NCI-H2107 treated with DMSO at 0.1 percent for 48 hours (cell line): ENCODE data around the gene SCLY.

Source experiments
- DNase-seq: peaks from one replicate; lab custom pipeline; 2025; ENCODE audit not compliant: unreplicated experiment; lab: John Stamatoyannopoulos, UW

SCLY gene

DNA sequence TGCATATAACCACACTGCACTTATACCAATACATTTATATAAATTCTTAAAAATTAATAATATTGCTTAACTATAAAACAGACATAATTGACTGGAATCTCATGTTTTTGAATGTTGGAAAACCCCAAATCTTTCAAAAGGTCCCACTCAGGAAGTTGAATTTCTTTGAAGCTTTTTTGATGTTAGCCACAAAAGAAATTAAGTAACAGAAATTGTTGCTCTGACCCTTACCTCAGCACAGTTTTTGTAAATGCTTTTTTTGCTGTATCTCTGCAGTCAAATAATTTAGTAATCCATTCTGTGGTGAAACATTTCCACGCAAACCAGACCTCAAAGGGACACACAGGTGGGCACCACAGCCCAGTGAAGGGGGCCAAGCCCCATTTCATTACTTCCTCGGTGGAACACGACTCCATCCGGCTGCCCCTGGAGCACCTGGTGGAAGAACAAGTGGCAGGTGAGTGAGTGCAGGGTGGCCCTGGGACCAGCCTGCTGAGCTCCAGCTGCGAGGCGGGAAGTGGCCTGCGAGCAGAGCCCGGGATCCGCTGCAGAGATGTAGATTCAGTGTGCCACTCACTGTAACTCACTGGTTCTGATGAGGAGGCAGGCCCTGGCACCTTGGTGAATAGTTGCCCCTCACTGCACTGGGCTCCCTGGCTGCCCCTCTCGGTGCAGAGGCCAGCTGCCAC lies 8.4 kb downstream of the SCLY start:
- no peak for DNase-seq

DNA sequence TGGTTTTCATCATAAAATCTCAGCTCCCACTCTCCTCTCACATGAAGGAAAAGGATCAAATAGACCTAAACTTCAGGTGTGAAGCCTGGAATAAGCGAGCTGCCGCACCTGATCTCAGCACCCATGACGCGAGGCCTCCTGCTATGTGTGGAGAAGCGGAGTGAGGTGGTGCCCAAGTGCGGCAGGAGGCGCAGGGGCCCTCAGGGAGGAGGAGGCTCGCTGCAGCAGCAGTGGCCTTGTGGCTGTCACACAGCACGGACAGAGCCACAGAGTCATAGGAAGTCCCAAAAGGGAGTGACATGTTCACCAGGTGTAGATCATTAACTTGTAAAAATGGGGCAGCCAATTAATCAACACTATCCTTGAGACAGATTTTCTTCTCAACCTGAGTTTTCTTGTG lies 9.1 kb downstream of the SCLY start:
- DNase-seq: no peak

DNA sequence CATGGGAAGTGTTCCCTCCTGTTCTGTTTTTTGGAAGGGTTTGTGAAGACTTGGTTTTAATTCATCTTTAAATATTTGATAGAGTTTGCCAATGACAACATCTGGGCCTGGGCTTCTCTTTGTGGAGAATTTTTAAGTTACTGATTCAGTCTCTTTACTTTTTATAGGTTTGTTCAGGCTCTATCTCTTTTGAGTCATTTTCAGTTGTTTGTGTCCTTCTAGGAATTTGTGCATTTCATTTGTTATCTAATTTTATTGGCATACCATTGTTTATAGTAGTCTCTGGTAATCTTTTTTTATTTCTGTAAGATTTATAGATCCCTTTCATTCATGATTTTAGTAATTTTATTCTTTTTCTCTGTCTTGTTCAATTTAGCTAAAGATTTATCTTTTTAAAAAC lies 14.6 kb downstream of the SCLY start:
- DNase-seq: no peak

DNA sequence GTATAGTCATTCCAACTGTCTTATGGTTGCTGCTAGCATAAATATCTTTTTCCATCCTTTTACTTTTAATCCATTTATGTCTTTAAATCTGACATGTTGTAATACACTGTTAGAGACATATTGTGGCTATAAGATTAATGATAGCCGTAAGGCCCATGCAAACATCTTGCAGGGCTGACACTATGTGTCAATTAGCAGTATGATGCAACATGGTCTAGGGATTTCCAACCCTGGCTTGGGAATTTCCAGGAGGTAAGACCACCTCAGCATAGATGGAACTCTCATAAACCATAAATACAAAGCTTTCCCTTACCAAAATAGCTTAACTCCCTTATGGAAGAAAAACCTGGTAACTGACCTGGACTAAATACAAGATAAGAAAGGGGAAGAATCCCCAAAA lies 16.5 kb downstream of the SCLY start:
- DNase-seq: no peak

DNA sequence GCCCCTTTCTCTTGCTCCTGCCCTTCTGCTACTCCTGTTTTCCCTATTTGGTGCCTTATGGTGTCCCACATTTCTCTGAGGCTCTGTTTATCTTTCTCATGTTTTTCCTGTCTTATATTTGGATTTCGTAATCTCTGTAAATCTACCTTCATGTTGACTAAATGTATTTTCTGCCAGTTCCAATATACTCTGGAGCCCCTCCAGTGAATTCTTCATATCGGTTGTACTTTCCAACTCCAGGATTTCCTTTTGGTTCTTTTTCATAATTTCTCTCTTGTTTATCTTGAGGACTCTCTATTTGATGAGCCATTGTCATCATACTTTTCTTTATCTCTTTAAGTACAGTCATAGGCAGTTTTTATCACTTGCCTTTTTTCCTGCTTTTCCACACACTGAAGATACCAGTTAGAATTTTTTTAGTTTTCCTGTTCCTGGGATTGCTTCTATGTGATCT lies 19.1 kb downstream of the SCLY start:
- DNase-seq: no peak

DNA sequence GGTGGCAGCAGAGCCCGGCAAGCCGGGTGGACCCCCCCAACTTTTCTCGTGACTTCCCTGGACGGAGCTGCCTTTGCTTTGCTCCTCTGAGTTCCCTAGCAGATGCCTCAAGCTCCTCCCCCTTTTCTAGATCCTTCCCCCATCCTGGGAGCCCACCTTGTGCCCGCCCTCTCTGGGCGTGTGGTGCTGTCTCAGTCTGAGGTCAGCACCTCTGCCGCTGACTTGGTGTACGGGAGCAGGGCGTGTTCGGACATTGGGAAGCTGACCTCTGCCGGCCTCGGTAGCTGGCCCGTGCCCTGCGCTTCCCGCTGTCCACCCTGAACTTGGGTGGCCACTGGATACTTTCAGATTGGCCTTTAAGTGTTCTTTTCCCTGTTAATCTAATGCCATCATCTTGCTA lies 19.7 kb downstream of the SCLY start:
- DNase-seq: no peak

DNA sequence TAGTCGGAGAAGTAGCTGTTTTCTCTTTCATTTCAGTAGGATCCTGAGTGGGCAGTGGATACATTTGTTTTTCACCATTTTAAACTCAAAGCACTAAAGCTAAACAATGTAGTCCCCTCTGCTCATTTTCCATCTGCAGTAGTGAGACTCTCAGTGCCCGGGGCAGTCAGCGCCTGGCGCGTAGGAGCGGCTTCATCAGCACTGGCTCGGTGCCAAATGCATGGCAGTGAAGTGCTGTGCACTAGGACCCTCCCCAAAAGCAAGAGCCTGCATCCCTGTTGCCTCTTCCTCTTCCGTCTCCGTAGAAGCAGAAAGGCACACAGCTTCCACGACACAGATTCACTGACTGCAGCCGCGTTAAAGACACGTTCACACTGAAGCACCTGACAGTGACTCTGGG lies 20.3 kb downstream of the SCLY start:
- no peak for DNase-seq

DNA sequence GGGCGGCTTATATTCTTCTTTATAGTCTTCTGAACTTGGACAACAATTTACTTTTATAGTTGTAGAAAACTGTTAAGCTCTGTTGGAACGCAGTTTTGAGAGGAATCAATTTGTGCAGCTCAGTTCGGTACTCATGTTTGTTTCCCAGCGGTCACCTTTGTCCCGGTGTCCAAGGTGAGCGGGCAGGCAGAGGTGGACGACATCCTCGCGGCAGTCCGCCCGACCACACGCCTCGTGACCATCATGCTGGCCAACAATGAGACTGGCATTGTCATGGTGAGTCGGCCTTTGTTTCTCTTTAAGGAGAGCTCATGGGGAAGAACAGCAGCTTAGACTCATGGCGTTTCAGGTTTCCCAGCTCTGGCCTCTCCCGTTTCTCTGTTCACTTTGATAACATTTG lies 20.8 kb downstream of the SCLY start:
- no peak for DNase-seq

DNA sequence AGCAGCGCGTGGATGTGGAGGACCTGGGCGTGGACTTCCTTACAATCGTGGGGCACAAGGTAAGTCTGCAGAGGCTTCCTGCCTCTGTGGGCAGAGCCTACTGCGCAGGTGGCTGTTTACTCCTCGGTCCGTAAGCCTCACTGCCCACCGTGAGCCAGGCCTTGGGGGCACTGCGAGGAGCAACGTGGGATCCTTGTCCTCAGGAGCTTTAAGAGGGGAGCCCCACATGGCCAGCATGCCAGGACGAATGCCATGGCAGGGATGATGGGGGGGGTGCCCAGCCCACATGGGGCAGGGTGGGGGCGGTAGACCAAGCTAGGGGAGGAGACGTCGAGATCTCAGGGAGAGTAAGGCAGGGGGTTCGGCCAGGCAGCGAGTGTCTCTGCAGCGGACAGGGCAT lies 21.4 kb downstream of the SCLY start:
- no peak for DNase-seq

DNA sequence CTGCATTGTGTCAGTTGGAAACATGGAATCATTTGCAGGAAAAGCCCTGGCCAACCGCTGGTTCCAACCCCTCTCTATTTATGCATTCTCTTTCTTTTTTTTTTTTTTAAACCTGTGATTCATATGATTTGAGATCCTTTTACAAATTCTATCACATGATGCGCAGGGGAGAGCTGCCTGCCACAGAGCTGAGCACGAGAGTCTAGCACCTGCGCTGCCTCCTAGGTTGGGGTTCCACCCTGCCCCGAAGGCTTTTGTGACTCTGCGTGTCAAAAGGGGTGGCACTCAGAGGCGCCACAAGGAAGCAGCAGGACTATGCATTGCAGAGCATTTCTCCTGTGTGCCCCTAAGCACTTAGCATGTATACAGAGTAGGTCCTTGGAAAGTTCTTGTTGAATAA lies 22.0 kb downstream of the SCLY start:
- DNase-seq: no peak

DNA sequence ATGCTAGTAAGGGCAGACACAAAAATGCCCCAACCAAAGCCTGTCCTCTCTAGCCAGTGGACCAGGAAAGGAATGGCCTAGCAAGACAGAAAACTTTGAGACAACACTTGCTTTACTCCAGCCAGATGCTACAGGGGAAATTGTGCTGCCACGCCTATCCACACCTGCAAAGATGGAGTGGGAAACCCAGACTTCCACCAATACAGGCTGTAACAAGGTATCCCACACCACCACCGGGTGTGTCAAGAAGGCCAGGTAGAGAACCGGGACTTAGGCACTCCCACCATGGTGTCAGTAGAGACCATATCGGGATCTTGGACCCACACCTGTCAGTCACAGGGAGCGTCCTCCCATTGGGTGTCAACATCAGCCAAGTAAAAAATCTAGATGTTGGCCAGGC lies 23.1 kb downstream of the SCLY start:
- no peak for DNase-seq

DNA sequence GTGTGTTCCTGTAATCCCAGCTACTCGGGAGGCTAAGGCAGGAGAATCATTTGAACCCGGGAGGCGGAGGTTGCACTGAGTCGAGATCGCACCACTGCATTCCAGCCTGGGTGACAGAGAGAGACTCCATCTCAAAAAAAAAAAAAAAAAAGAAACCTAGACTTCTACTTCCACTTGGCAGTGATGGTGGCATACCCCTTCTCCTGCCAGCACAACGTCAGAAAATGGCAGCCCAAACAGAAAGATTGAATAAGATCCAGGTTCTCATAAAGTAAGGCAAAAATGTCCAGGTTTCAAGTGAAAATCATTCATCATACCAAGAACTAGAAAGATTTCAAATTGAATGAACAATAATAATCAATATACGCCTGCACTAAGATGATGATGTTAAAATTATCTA lies 24.0 kb downstream of the SCLY start:
- DNase-seq: no peak

DNA sequence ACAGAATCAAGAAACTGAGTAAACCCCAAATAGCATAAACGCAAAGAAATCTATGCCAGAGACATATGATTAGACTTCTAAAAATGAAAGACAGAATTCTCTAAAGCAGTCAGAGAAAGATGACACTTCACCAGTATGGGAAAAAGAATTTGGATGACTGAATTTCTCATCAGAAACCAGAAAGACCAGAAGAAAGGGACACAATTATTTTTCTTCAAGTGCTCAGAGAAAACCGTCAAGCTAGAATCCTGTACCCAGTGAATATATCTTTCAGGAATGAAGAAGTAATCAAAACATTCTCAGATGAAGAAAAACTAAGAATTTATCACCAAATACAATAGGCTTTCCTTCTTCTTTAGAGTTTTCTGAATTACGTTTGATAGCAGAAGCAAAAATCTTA lies 25.1 kb downstream of the SCLY start:
- DNase-seq: no peak

DNA sequence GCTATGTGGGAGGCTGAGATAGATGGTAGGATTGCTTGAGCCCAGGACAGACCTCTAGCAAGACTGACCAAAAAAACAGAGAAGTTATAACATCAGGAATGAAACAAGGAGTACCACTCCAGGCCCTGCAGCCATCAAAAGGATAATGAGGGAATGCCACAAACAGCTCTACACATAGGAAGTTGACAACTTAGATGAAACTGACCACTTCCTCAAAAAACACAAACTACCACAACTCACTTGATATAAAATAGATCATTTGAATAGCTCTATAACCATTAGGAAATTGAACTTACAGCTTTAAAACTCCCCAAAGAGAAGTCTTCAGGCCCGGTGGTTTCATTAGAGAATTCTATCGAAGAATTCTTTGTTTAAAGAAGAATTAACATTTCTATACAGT lies 26.4 kb downstream of the SCLY start:
- DNase-seq: no peak

DNA sequence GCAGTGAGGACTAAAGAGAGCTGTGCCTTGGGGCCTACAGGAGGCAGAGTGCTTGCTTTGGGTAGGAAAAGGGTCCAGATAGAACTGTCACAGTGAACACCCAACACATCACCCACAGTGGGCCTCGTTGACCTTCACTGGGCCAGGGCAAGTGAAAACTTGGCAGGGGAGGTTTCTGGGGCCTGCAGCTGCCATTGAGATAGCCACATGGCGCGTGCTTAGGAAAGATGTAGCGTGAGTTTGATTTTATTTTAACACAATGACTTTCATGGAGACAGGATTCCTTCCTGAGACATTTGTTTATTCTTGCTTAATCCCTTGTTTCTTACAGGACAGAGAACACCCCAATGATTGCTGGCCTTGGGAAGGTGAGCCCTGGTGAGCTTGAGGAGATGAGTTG lies 30.1 kb downstream of the SCLY start:
- DNase-seq: no peak

DNA sequence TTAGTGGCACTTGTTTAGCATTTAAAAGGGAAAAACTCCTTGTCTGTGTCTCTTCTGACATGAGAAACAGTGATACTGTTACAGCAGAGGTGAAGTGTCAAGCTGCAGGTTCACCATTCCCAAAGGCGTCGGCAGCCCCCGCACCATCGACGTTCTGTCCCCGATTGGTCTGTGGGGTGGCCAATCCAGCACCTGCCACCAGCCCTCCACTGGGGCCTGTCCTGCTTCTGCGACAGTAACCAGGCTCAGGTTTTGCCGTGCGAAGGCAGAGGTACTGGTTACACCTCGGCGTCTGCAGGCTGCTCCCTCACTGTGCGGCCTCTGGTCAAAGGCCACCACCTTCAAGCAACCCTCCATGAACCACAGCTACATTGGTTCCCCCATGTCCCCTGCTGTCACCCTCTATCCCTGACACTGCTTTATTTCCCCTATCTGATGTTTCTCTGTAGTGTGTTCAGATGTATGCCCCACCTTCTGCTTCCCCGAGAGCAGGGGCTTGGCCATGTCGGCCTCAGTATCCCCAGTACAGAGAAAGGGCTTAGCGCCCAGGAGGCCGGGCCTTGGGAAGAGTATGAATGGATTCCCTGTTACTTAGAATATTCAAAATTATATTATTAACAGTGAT lies 30.7 kb downstream of the SCLY start:
- DNase-seq: no peak

DNA sequence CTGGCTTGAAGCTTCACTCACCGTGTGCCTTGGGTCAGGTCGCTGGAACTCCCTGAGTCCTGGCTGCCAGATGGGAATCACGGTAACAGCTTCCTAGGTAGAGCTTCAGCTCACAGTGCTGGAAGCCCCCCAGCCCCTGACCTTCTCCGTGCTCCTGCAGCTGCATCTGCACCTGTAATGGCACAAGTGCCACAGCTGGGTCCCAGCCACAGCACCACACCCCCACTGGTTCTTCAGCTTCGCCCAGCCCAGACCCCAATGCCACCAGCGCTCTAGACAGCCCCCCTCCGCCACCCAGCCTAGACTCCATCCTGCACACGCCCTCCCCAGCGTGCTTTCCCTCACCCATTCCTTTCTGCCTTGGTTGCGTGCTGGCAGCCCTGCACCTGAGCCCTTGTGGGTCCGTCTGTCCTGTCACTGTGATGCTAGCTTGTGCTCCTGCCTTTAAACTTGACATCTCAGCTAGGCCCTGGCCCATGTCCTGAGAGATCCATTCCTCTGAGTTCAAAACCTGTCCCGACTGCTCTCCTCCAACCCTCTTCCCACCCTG lies 31.8 kb downstream of the SCLY start:
- no peak for DNase-seq

DNA sequence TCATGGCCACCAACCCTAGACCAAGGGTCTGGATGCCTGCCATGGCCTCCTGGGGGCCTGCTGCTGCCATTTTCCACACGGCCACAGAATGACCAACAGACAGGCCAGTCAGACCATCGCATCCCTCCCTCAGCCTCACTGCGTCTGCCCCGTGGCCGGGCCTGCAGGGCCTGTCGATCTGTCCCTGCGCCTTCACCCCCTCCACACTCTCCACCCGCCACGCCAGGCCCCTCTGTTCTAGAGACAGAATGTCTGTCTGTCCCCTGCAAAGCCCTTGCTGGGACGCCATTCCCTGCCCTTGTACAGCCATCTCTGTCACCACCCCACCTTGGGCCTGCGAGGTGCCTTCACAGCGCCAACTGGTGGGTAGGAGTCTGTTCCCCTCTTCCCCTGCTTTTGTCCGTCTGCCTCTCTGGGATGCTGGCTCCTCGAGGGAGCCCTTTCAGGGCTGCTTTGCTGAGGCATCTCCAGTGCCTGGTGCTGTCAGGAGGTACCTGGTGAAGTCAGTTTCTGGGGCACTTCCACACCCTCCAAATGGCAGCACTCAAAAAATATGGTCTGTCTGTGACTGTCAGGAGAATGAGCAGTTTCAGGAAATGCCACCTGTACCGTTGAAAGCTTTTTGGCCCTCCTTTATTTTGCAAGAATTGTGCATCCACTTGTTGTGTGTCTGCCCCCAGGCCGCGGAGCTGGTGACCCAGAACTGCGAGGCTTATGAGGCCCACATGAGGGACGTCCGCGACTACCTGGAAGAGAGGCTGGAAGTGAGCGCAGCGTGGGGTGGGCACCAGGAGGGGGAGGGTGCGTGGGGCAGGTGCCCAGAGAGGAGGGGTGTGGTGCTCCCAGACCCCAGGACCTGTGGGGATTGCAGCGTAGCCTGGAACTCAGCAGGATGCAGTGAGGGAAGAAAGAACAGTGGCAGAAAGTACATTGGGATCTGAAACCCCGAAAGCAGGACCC lies 32.7 kb downstream of the SCLY start:
- no peak for DNase-seq

DNA sequence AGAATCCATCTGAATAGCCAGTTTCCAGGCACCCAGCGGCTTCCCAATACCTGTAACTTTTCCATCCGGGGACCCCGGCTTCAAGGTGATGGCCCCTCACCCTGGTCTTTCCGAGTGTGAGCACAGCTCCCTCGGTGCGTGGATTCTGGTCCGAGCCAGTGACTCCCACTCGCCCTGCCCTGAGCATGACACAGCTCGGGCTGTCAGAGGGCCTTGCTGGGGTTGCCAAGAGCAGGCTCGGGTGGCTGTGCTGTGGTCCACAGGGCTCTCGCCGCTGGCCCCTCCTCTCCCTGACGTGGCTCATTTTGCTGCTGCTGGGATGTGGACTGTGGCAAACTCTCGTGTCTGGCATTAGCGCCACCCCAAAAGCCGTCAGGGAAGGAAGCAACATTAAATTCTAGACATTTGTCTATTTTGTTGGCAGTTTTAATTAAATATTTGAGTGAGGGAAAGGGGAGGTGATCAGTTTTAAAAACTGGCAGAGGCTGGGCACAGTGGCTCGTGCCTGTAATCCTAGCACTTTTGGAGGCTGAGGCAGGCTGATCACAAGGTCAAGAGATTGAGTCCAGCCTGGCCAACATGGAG lies 33.7 kb downstream of the SCLY start:
- DNase-seq: no peak

DNA sequence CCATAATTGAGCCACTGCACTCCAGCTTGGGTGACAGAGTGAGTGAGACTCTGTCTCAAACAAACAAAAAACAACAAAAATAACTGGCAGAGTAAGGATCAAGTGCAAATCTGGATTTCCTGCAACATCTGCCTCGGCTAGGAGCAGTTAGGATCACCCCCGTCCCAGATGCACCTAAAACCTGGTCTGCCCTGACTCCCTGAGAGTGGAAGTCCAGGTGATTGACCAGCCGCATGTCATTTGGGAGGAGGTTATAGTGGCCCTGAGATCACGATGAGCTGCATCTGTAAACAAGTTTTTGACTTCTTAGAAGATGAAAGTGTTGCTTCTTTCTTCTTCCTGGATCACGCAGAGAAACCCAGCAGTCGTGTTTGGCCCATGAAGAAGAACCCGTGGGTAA lies 34.3 kb downstream of the SCLY start:
- DNase-seq: no peak

DNA sequence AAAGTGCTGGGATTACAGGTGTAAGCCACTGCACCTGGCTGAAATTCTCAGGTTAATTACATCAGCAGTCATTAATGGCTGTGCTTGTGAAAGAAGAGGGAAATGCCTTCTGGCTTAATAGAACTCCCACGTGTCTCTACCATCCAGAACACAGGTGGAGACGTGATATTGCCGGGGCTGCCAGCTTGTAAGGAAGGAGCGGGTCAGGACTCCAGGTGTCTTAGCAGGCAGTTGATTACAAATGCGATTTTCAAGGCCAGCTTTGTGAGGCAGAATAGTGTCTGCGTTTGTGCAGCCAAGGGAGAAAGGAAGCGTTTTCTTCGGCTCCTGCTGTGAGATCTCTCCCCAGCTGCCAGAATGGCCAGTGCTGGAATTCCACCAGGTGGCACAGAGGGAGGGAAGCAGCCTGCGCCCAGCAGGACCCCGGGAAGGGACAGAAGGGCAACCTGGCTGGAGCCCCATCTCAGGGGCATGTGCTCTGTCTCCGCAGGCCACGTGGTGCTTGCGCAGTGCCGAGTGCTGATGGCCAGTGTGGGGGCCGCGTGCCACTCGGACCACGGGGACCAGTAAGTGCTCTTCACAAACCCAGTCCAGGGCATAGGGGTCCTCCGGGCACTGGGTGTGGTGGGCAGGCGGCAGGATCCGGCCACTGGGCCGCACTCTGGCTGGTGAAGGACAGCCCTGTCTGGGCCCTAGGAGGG lies 35.7 kb downstream of the SCLY start:
- peak; percentile 35 for DNase-seq
